Activated CD8-positive, alpha-beta memory T cell treated with anti-CD3 and anti-CD28 coated beads, Interleukin-2, amount 10 ng/mL, durations not matched to agents 7 days and 5 days (primary cell): Measurements from ENCODE around the gene CASD1. TPM values are rescaled to one million over a fixed set of nuclear protein-coding genes. Genes with fewer than 3 reads are reported as not detected.

ENCODE experiments used
- ATAC-seq: fragments of 150-1000 bp; cut with Tn5 transposase; one replicate; pipeline ENCODE4 v1.10.0; 2021; ENCODE audit warnings: moderate library complexity
- CTCF ChIA-PET: fragments of 350-600 bp; sonication (Branson Sonifier 250); formaldehyde crosslinking; loops from one replicate; lab custom pipeline; 2021; ENCODE audit warnings: antibody characterized with exemption; lab: Charles Lee
- DNase-seq: peaks from one replicate; pipeline ENCODE4 v3.0.0-alpha.2; 2020
- H3K27ac Mint-ChIP-seq: one replicate; pipeline ENCODE4 v1.8.0; 2021; ENCODE audit warnings: mild to moderate bottlenecking, mixed read lengths
- H3K27me3 Mint-ChIP-seq: one replicate; pipeline ENCODE4 v1.8.0; 2021; ENCODE audit warnings: mixed read lengths
- H3K36me3 Mint-ChIP-seq: one replicate; pipeline ENCODE4 v1.8.0; 2021; ENCODE audit warnings: mild to moderate bottlenecking, mixed read lengths
- H3K4me1 Mint-ChIP-seq: one replicate; pipeline ENCODE4 v1.8.0; 2021; ENCODE audit warnings: mixed read lengths
- H3K4me3 Mint-ChIP-seq: one replicate; pipeline ENCODE4 v1.8.0; 2021; ENCODE audit warnings: mild to moderate bottlenecking, moderate library complexity, mixed read lengths
- H3K9me3 Mint-ChIP-seq: one replicate; pipeline ENCODE4 v1.8.0; 2022; ENCODE audit warnings: low read depth, mixed read lengths
- total RNA-seq, 2 experiments: library from RNA; stranded (reverse); gene quantifications; one replicate each; pipeline ENCODE4 v1.2.3, GENCODE V29; 2021

The CASD1 gene
- total RNA-seq, 2 experiments from 2014 or later = 11.9 to 13.6 TPM

DNA sequence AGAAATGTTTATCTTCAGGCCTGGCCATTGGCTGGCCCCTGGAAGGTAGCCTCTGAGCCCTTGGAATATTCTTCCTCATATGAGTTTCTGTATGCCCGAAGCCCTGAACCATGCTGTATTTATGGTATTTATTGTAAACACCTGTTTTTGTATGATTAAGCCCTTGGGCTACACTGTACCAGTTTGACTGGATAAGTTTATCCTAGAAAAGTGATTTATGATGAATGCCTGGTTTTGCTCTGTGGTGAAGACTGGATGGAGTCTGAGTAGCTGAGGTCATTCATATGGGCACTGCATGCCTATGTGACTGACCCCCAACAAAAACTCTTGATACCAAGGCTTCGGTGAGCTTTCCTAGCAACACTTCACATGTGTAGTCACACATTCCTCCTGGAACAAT lies 66.7 kb downstream of the CASD1 start:
- ATAC-seq = no peak
- DNase-seq = no peak
- Mint-ChIP-seq H3K27ac (no peak overlapping the region), H3K4me1 (no peaks in the 10 kb centered on the region), H3K4me3 (no peak overlapping the region), H3K9me3 (peaks cover 16% of the 10 kb centered on the region), H3K27me3 (no peaks in the 10 kb centered on the region), H3K36me3 (peaks cover 38% of the 10 kb centered on the region)
- CTCF ChIA-PET = no interaction called here

DNA sequence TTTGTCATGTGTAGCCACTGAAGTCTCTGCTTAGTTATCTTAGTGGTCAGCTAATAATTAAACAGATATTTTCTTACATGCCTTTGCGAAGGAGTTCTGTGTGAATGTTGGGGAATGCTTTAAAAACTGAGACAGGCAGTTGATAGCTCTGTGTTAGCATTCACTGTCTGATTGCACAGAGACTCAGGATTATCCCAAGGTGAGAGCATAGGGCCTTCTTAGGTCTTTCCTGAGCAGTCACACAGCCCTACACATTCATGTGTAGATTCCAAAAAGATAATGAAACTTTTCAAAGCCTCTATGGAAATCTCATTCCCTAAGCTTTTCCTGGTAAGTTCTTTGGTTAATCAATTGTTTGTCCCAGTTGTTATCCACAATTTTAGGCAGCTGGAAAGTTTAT lies 67.7 kb downstream of the CASD1 start:
- Mint-ChIP-seq H3K9me3 (peaks cover 16% of the 10 kb centered on the region), H3K27ac (no peak overlapping the region), H3K27me3 (no peaks in the 10 kb centered on the region), H3K36me3 (peaks cover 34% of the 10 kb centered on the region), H3K4me3 (no peak overlapping the region), H3K4me1 (no peaks in the 10 kb centered on the region)
- CTCF ChIA-PET = no interaction called here
- no peak for ATAC-seq
- no peak for DNase-seq

DNA sequence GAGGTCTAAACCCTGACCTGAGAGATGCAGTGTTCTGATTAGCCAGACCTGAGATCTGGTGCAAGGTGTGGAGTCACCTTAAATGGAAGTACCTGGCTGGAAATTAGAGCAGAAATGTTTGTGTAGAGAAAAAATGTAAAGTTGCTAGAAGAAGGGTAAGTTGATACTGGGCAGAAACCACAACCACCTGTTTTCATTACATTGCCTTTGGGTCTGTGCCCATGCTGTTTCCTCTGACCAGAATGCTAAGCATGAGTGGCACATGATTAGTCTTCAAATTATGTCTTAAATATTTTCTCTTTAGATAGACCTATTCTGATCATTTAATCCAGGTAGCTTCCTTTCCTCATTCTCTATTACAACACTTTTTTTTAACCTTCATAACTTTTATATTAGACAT lies 69.0 kb downstream of the CASD1 start:
- Mint-ChIP-seq H3K9me3 (peaks cover 16% of the 10 kb centered on the region), H3K4me1 (no peaks in the 10 kb centered on the region), H3K27me3 (no peaks in the 10 kb centered on the region), H3K4me3 (no peak overlapping the region), H3K36me3 (peaks cover 32% of the 10 kb centered on the region), H3K27ac (no peak overlapping the region)
- CTCF ChIA-PET = no interaction called here
- ATAC-seq = no peak
- no peak for DNase-seq

DNA sequence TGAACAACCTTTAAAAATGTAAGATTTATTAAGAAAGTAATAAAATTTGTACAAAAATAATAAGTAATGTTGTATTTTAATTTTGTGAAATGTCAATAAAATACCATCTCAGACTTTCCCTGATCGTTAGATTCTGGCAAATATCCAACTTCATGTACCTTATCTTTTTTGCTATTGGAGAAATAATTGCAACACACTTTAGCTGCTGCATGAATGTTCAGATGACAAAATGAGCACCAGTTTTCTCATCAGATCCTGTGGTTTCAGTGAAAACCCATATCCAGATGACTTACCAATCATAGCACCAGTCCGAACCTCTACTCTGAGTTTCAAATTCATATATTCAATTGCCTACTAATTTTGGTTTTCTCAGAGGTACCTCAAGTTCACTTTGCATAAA lies 69.9 kb downstream of the CASD1 start:
- no peaks in the 10 kb centered on the region for H3K4me1 Mint-ChIP-seq
- CTCF ChIA-PET = no interaction called here
- no peaks in the 10 kb centered on the region for H3K27me3 Mint-ChIP-seq
- H3K4me3 Mint-ChIP-seq = no peak overlapping the region
- DNase-seq (no peak), ATAC-seq (no peak)
- H3K27ac Mint-ChIP-seq = no peak overlapping the region
- H3K9me3 Mint-ChIP-seq = peaks cover 16% of the 10 kb centered on the region
- H3K36me3 Mint-ChIP-seq = peaks cover 26% of the 10 kb centered on the region

DNA sequence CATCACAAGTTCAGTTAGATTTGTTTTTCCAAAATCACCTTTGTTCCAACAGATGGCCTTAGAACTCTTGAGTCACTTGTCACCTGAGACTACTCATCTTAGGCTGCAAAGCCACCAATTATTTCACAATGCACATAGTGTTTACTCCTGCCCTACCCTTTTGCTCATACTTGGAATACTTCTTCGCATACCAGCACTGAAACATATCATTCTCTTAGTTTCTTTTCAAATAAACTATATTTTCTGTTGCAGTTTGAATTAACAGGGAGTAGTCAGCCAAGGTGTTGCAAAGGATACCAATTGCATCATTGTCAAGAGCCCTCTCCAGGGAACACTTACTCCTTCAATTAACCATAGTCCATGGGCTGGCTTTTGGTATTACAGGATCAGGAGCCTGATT lies 71.0 kb downstream of the CASD1 start:
- H3K4me1 Mint-ChIP-seq = no peaks in the 10 kb centered on the region
- CTCF ChIA-PET = no interaction called here
- no peak for DNase-seq
- H3K36me3 Mint-ChIP-seq = peaks cover 19% of the 10 kb centered on the region
- peaks cover 10% of the 10 kb centered on the region for H3K9me3 Mint-ChIP-seq
- H3K4me3 Mint-ChIP-seq = no peak overlapping the region
- no peak for ATAC-seq
- no peaks in the 10 kb centered on the region for H3K27me3 Mint-ChIP-seq
- no peak overlapping the region for H3K27ac Mint-ChIP-seq

DNA sequence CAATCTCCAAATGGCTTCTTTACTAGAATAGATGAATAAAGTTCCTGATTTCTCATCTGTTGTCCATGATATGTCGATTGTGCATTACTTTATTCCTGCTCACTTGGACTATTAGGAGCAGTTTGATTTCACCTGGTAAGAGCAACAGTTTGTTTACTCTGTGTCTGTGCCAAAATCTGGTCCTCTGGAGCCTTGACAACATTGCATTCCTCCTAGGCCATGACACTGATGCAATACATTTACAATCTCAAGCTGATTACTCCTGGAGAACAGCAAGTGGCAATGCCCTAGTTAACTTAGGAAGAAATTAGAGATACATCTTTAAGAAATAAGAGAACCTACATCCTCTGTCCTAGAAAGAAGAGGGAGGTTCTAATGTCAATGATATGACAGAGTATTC lies 74.5 kb downstream of the CASD1 start:
- H3K9me3 Mint-ChIP-seq = peaks cover 4% of the 10 kb centered on the region
- H3K36me3 Mint-ChIP-seq = peaks cover 3% of the 10 kb centered on the region
- H3K27ac Mint-ChIP-seq = no peak overlapping the region
- H3K4me3 Mint-ChIP-seq = no peak overlapping the region
- H3K27me3 Mint-ChIP-seq = no peaks in the 10 kb centered on the region
- CTCF ChIA-PET = no interaction called here
- no peaks in the 10 kb centered on the region for H3K4me1 Mint-ChIP-seq
- no peak for DNase-seq
- no peak for ATAC-seq

DNA sequence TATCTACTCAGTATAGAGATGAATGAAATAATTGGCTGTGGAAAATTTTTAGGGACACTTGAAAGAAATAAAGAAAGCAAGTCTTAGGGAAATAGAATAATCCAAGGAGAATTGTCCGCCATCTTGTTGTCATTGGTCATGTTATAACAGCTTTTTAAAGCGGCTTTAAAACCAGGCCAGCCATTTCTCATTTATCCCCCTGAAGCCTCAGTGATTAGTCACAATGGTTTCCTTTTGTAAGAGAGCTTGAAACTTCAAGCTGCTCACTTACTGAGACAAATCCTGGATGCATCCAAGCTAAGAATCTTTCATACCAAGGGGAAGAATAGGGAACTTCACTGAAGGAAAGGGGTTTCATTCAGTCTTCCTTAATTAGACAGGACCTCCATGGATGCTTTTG lies 78.5 kb downstream of the CASD1 start:
- DNase-seq = no peak
- H3K9me3 Mint-ChIP-seq = no peaks in the 10 kb centered on the region
- no peak overlapping the region for H3K27ac Mint-ChIP-seq
- H3K36me3 Mint-ChIP-seq = no peaks in the 10 kb centered on the region
- no peak for ATAC-seq
- CTCF ChIA-PET = no interaction called here
- no peaks in the 10 kb centered on the region for H3K4me1 Mint-ChIP-seq
- no peaks in the 10 kb centered on the region for H3K27me3 Mint-ChIP-seq
- H3K4me3 Mint-ChIP-seq = no peak overlapping the region

DNA sequence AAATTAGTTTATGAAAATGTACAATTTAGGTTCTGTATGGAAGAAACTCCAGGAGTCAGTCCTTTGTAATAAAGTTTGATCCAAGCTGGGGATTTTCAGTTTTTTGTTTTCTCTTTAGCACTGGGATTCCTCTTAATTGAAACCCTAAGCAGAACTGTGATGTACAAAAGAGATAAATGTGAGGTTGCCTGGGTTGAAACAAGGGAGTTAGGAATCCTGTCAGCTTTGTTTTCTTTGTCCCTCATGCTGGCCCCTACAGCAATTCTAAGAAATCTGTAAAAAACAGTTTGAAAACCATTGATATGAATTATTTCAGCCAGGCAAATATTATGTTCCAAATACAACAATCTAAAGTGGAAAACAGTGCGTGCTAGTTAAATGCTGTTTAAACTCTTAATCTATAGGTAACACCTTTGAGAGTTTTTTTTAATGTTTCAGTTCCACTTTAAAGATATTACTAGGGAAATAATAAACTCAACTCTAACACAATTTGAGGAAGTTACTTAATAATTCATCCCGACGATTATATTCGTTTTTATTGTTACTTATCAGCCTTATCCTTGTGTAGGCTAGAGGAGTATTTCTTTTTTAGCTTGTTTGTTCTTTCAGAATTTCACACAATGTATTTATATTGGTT lies 81.0 kb downstream of the CASD1 start:
- Mint-ChIP-seq H3K36me3 (no peaks in the 10 kb centered on the region), H3K9me3 (no peaks in the 10 kb centered on the region), H3K4me3 (no peak overlapping the region), H3K4me1 (no peaks in the 10 kb centered on the region), H3K27me3 (no peaks in the 10 kb centered on the region), H3K27ac (no peak overlapping the region)
- CTCF ChIA-PET = no interaction called here
- ATAC-seq (no peak), DNase-seq (no peak)

DNA sequence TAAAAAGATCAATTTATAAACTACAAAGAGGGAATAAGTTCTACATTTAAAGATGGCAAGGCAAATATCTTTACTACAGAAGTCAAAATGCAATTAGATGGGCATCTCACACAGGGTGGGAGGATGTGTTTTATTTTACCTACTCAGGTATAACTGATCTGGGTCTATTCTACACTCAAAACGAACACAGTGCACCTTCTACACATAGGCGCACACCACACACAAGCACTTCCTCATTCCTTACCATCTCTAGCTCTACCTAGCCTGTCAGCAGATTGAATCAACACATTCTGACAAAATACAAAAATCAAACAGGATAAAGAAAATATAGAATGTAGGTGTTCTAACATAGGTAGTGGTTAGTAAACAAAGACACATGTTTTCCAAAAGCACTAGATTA lies 81.6 kb downstream of the CASD1 start:
- no peaks in the 10 kb centered on the region for H3K27me3 Mint-ChIP-seq
- ATAC-seq (no peak), DNase-seq (no peak)
- H3K4me3 Mint-ChIP-seq = no peak overlapping the region
- CTCF ChIA-PET = no interaction called here
- H3K9me3 Mint-ChIP-seq = no peaks in the 10 kb centered on the region
- H3K27ac Mint-ChIP-seq = no peak overlapping the region
- no peaks in the 10 kb centered on the region for H3K36me3 Mint-ChIP-seq
- no peaks in the 10 kb centered on the region for H3K4me1 Mint-ChIP-seq

DNA sequence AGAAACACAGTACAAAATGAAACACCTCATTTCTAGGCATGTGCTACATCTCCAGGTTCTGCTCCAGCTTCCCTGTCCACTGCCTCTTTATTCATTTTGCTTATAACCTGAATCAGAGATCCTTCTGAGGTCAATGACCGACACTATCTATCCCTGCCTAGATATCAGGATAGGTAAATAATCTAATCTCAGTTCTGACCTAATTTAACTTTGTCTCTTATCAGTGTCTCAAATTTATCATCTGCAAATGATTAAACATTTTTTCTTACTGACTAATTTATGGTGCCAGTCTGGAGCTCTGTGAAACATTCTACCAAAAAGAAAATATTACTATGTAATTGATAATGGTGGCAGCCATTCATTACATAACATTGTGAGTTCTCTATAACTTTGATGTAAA lies 85.3 kb downstream of the CASD1 start:
- Mint-ChIP-seq H3K27me3 (no peaks in the 10 kb centered on the region), H3K4me1 (no peaks in the 10 kb centered on the region), H3K9me3 (no peaks in the 10 kb centered on the region), H3K27ac (no peak overlapping the region), H3K4me3 (no peak overlapping the region), H3K36me3 (no peaks in the 10 kb centered on the region)
- DNase-seq = no peak
- CTCF ChIA-PET = no interaction called here
- ATAC-seq = no peak

DNA sequence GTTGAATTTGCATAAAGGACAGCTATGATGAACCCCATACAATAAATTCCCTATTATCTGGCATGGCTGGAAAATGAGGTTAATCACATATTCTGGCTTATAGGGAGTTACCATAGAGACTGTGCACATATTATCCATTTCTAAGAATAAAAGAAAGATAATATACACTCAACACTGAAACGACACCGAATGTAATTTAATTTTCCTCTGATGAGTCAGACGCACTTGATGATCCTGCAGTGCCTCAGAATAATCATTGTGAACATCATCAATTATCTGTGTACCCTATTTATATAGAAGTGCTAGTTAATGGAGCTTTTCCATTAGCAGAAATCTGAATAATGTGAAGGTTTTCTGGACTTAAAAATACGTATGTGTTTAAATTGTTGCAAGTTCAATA lies 86.1 kb downstream of the CASD1 start:
- DNase-seq (no peak), ATAC-seq (no peak)
- Mint-ChIP-seq H3K4me1 (no peaks in the 10 kb centered on the region), H3K27ac (no peak overlapping the region), H3K36me3 (no peaks in the 10 kb centered on the region), H3K4me3 (no peak overlapping the region), H3K9me3 (no peaks in the 10 kb centered on the region), H3K27me3 (no peaks in the 10 kb centered on the region)
- CTCF ChIA-PET = no interaction called here

DNA sequence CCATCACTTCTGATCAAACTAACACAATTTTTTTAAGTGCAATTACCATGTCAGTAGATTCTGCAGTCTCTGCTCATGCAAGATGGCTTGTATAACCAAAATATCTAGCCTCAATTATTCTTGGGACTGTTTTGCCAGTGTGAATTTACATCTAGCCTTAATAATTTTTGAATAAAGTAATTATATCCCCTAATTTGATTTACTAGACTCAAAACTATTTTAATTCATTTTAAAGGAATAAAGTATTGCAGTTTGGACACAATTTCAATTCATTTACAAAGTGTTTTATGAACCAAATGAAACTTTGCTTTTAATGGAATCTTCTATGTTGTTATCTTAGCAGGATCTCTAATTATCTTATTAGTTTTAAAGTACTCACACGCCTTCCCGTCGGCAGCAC lies 90.7 kb downstream of the CASD1 start:
- H3K27me3 Mint-ChIP-seq = no peaks in the 10 kb centered on the region
- no peak overlapping the region for H3K27ac Mint-ChIP-seq
- DNase-seq (no peak), ATAC-seq (no peak)
- H3K4me1 Mint-ChIP-seq = no peaks in the 10 kb centered on the region
- H3K9me3 Mint-ChIP-seq = no peaks in the 10 kb centered on the region
- CTCF ChIA-PET = no interaction called here
- no peak overlapping the region for H3K4me3 Mint-ChIP-seq
- H3K36me3 Mint-ChIP-seq = no peaks in the 10 kb centered on the region

DNA sequence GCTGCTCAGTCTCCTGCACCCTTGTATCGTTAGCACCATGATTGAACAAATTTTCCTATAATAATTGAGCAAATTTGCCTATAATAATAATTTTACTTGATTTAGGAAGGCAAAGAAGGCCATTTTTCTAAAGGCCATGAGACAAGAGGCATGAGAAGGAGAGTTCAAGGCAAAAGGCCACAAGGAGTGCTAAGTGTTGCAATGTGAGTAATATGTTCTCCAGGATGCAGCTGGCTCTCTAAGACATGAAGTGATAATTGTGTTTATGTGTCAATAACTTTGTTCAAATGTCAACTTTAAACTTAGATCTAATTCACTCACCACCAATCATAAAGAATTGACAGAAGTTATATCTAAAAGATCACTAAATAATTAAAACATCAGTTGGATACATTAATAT lies 92.6 kb downstream of the CASD1 start:
- Mint-ChIP-seq H3K27me3 (peaks cover 2% of the 10 kb centered on the region), H3K27ac (no peak overlapping the region), H3K36me3 (no peaks in the 10 kb centered on the region), H3K9me3 (peaks cover 2% of the 10 kb centered on the region), H3K4me1 (no peaks in the 10 kb centered on the region), H3K4me3 (no peak overlapping the region)
- DNase-seq (no peak), ATAC-seq (no peak)
- CTCF ChIA-PET = no interaction called here

DNA sequence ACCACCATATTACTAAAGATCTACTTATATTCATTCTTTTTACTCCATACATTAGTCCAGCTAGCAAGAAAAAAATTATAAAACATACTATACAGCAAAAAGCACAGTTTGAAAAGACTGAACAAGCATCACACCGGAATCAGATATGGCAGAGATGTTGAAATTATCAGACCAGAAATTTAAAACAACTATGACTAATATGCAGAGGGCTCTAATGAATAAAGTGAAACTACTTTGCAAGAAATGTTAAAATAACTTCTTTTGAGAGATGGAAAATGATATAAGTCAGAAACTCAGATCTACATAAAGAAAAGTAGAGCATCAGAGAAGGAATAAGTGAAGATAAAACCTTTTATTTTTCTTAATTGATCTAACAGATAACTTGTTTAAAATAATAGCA lies 95.4 kb downstream of the CASD1 start:
- Mint-ChIP-seq H3K4me1 (no peaks in the 10 kb centered on the region), H3K36me3 (no peaks in the 10 kb centered on the region)

More for the DNA sequence above, 95.4 kb downstream of the CASD1 start:
- Mint-ChIP-seq H3K9me3 (peaks cover 2% of the 10 kb centered on the region), H3K4me3 (no peak overlapping the region), H3K27me3 (peaks cover 11% of the 10 kb centered on the region), H3K27ac (no peak overlapping the region)
- DNase-seq (no peak), ATAC-seq (no peak)
- CTCF ChIA-PET = no interaction called here
